ENCODE measurements around the gene PFKP. TPM values are rescaled to one million over a fixed set of nuclear protein-coding genes. Genes with fewer than 3 reads are reported as not detected.
A peak's percentile ranks its signal among the peaks of the same experiment; 100 is the strongest.

PFKP gene
- total RNA-seq, 1 donor from 2014 or later = 361 TPM

- H3K36me3 ChIP-seq (ENCODE audit: insufficient read depth, low read length) = peaks cover 47% of the 10 kb centered on the region
- H2AFZ ChIP-seq (ENCODE audit: low read depth, low read length) = no peak overlapping the region
- no peak overlapping the region for H3K4me3 ChIP-seq (ENCODE audit: insufficient read depth, low read depth, low read length)
- H3K4me3 Mint-ChIP-seq (ENCODE audit: unreplicated experiment) = no peak overlapping the region
- H3K27me3 ChIP-seq (ENCODE audit: insufficient read depth, low read length) = no peaks in the 10 kb centered on the region
- no peak overlapping the region for H3K27ac ChIP-seq (ENCODE audit: low read depth, low read length)
- TF ChIP-seq, protein P1, sequence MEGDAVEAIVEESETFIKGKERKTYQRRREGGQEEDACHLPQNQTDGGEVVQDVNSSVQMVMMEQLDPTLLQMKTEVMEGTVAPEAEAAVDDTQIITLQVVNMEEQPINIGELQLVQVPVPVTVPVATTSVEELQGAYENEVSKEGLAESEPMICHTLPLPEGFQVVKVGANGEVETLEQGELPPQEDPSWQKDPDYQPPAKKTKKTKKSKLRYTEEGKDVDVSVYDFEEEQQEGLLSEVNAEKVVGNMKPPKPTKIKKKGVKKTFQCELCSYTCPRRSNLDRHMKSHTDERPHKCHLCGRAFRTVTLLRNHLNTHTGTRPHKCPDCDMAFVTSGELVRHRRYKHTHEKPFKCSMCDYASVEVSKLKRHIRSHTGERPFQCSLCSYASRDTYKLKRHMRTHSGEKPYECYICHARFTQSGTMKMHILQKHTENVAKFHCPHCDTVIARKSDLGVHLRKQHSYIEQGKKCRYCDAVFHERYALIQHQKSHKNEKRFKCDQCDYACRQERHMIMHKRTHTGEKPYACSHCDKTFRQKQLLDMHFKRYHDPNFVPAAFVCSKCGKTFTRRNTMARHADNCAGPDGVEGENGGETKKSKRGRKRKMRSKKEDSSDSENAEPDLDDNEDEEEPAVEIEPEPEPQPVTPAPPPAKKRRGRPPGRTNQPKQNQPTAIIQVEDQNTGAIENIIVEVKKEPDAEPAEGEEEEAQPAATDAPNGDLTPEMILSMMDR (IDR thresholded peaks at IDR 0.05; ENCODE audit: insufficient read depth, low read depth, low read length) = no peak
- no peak overlapping the region for H3K9ac ChIP-seq (ENCODE audit: low read length)
- no peak for FAIRE-seq
- peaks cover 30% of the 10 kb centered on the region for H3K36me3 Mint-ChIP-seq (ENCODE audit: low read depth, unreplicated experiment)
- peaks cover 16% of the 10 kb centered on the region for H4K20me1 ChIP-seq (ENCODE audit: insufficient read depth, low read length)
- no peaks in the 10 kb centered on the region for H3K9me3 Mint-ChIP-seq (ENCODE audit: unreplicated experiment)
- no peak overlapping the region for H3K4me2 ChIP-seq (ENCODE audit: low read length)
- no peak for DNase-seq (ENCODE audit: low read depth)
- no peaks in the 10 kb centered on the region for H3K9me3 ChIP-seq (ENCODE audit: insufficient read depth, low read depth, low read length)
- H3K4me1 ChIP-seq (ENCODE audit: insufficient read depth, low read length) = peaks cover 5% of the 10 kb centered on the region
- H3K79me2 ChIP-seq (ENCODE audit: insufficient read depth, low read length) = peaks cover 11% of the 10 kb centered on the region
- no peaks in the 10 kb centered on the region for H3K27me3 Mint-ChIP-seq (ENCODE audit: low read depth, unreplicated experiment)
- H3K27ac Mint-ChIP-seq (ENCODE audit: unreplicated experiment) = no peak overlapping the region
- H3K4me1 Mint-ChIP-seq (ENCODE audit: low read depth, unreplicated experiment) = peaks cover 6% of the 10 kb centered on the region
Measured at GRCh38 chr10:3118641-3119091, 51.3 kb downstream of the PFKP start.

- H3K36me3 ChIP-seq (ENCODE audit: insufficient read depth, low read length) = peaks cover 48% of the 10 kb centered on the region
- H3K9me3 ChIP-seq (ENCODE audit: insufficient read depth, low read depth, low read length) = no peaks in the 10 kb centered on the region
- Mint-ChIP-seq H3K4me3 (ENCODE audit: unreplicated experiment) (no peak overlapping the region), H3K27me3 (ENCODE audit: low read depth, unreplicated experiment) (no peaks in the 10 kb centered on the region), H3K4me1 (ENCODE audit: low read depth, unreplicated experiment) (peaks cover 6% of the 10 kb centered on the region), H3K9me3 (ENCODE audit: unreplicated experiment) (no peaks in the 10 kb centered on the region), H3K36me3 (ENCODE audit: low read depth, unreplicated experiment) (peaks cover 26% of the 10 kb centered on the region), H3K27ac (ENCODE audit: unreplicated experiment) (no peak overlapping the region)
- H3K27ac ChIP-seq (ENCODE audit: low read depth, low read length) = no peak overlapping the region
- peaks cover 15% of the 10 kb centered on the region for H3K79me2 ChIP-seq (ENCODE audit: insufficient read depth, low read length)
- H3K4me1 ChIP-seq (ENCODE audit: insufficient read depth, low read length) = peaks cover 5% of the 10 kb centered on the region
- H3K27me3 ChIP-seq (ENCODE audit: insufficient read depth, low read length) = no peaks in the 10 kb centered on the region
- H3K4me2 ChIP-seq (ENCODE audit: low read length) = no peak overlapping the region
- H3K9ac ChIP-seq (ENCODE audit: low read length) = no peak overlapping the region
- TF ChIP-seq, protein P1 (IDR thresholded peaks at IDR 0.05; ENCODE audit: insufficient read depth, low read depth, low read length) = peak; percentile 51
- no peak for TF ChIP-seq EZH2 (IDR thresholded peaks at IDR 0.05; ENCODE audit: insufficient read depth, low read length)
- no peak overlapping the region for H2AFZ ChIP-seq (ENCODE audit: low read depth, low read length)
- FAIRE-seq = no peak
- H3K4me3 ChIP-seq (ENCODE audit: insufficient read depth, low read depth, low read length) = no peak overlapping the region
- H4K20me1 ChIP-seq (ENCODE audit: insufficient read depth, low read length) = peaks cover 18% of the 10 kb centered on the region
- DNase-seq (ENCODE audit: low read depth) = no peak
Measured at GRCh38 chr10:3119796-3120459, 52.6 kb downstream of the PFKP start.

GRCh38 chr10:3122034-3122433 is 54.7 kb downstream of the PFKP start:
- DNase-seq (ENCODE audit: low read depth) = no peak
- peaks cover 35% of the 10 kb centered on the region for H4K20me1 ChIP-seq (ENCODE audit: insufficient read depth, low read length)
- peaks cover 30% of the 10 kb centered on the region for H3K36me3 Mint-ChIP-seq (ENCODE audit: low read depth, unreplicated experiment)
- no peaks in the 10 kb centered on the region for H3K27me3 ChIP-seq (ENCODE audit: insufficient read depth, low read length)
- H3K4me1 Mint-ChIP-seq (ENCODE audit: low read depth, unreplicated experiment) = peaks cover 10% of the 10 kb centered on the region
- no peaks in the 10 kb centered on the region for H3K27me3 Mint-ChIP-seq (ENCODE audit: low read depth, unreplicated experiment)
- no peak overlapping the region for H3K4me3 ChIP-seq (ENCODE audit: insufficient read depth, low read depth, low read length)
- no peaks in the 10 kb centered on the region for H3K9me3 ChIP-seq (ENCODE audit: insufficient read depth, low read depth, low read length)
- no peak overlapping the region for H3K4me2 ChIP-seq (ENCODE audit: low read length)
- H3K4me1 ChIP-seq (ENCODE audit: insufficient read depth, low read length) = peaks cover 5% of the 10 kb centered on the region
- no peaks in the 10 kb centered on the region for H3K9me3 Mint-ChIP-seq (ENCODE audit: unreplicated experiment)
- no peak for TF ChIP-seq EZH2 (IDR thresholded peaks at IDR 0.05; ENCODE audit: insufficient read depth, low read length)
- TF ChIP-seq, protein P1 (IDR thresholded peaks at IDR 0.05; ENCODE audit: insufficient read depth, low read depth, low read length) = no peak
- H3K36me3 ChIP-seq (ENCODE audit: insufficient read depth, low read length) = peaks cover 42% of the 10 kb centered on the region
- H3K79me2 ChIP-seq (ENCODE audit: insufficient read depth, low read length) = peaks cover 30% of the 10 kb centered on the region
- no peak overlapping the region for H3K9ac ChIP-seq (ENCODE audit: low read length)
- no peak overlapping the region for H2AFZ ChIP-seq (ENCODE audit: low read depth, low read length)
- FAIRE-seq = no peak
- H3K4me3 Mint-ChIP-seq (ENCODE audit: unreplicated experiment) = no peak overlapping the region
- no peak overlapping the region for H3K27ac Mint-ChIP-seq (ENCODE audit: unreplicated experiment)
- H3K27ac ChIP-seq (ENCODE audit: low read depth, low read length) = no peak overlapping the region

Data from astrocyte (in vitro differentiated cells and primary cell).